SU-DHL-6 (cell line): ENCODE data around the gene SEC31A.

Experiments
- H2AFZ ChIP-seq: fragments of 200-600 bp; sonication (generic); 2 replicates; pipeline ENCODE4 v1.6.1; 2014; ENCODE audit warnings: low read depth, mild to moderate bottlenecking, moderate library complexity, mixed read lengths, antibody characterized with exemption, low read length; ENCODE audit not compliant: severe bottlenecking
- H3F3A ChIP-seq: fragments of 200-600 bp; shearing (Covaris generic); 2 replicates; pipeline ENCODE4 v1.6.0; 2016; ENCODE audit warnings: antibody characterized with exemption, mild to moderate bottlenecking; ENCODE audit not compliant: insufficient read depth
- H3K27ac ChIP-seq: fragments of 200-600 bp; sonication (generic); 2 replicates; pipeline ENCODE4 v1.5.1; 2016; ENCODE audit warnings: low read depth, mild to moderate bottlenecking, low read length, moderate library complexity, mixed read lengths
- H3K27me3 ChIP-seq: fragments of 200-600 bp; sonication (generic), shearing (Covaris generic); 2 replicates; pipeline ENCODE4 v1.6.0; 2014; ENCODE audit warnings: mild to moderate bottlenecking, low read length
- H3K36me3 ChIP-seq: fragments of 200-600 bp; sonication (generic); 2 replicates; pipeline ENCODE4 v1.6.1; 2014; ENCODE audit warnings: mild to moderate bottlenecking, low read length, mixed read lengths
- H3K4me2 ChIP-seq: fragments of 300-600, 200-600 bp; shearing (Covaris generic), sonication (generic); 2 replicates; pipeline ENCODE4 v1.6.0; 2014; ENCODE audit warnings: low read length, low read depth, mild to moderate bottlenecking; ENCODE audit not compliant: poor library complexity, severe bottlenecking
- H3K4me3 ChIP-seq: fragments of 200-600 bp; sonication (generic); 2 replicates; pipeline ENCODE4 v1.5.1; 2014; ENCODE audit warnings: antibody characterized with exemption, low read length, mild to moderate bottlenecking, mixed read lengths; ENCODE audit not compliant: insufficient read depth, poor library complexity, severe bottlenecking
- H3K79me2 ChIP-seq: fragments of 200-600 bp; sonication (generic); 2 replicates; pipeline ENCODE4 v1.6.1; 2014; ENCODE audit warnings: mild to moderate bottlenecking, low read length, moderate library complexity; ENCODE audit not compliant: insufficient read depth
- H3K9ac ChIP-seq: fragments of 200-600 bp; sonication (generic); 2 replicates; pipeline ENCODE4 v1.7.0; 2014; ENCODE audit warnings: mild to moderate bottlenecking, low read length
- H3K9me2 ChIP-seq: fragments of 200-600 bp; sonication (generic); replicated peaks from 2 replicates; pipeline ENCODE4 v1.6.1; 2014; ENCODE audit warnings: low read length; ENCODE audit not compliant: insufficient read depth
- H3K9me3 ChIP-seq: fragments of 200-600 bp; sonication (generic); 2 replicates; pipeline ENCODE4 v1.6.1; 2014; ENCODE audit warnings: low read length, mixed read lengths; ENCODE audit not compliant: insufficient read depth
- H4K20me1 ChIP-seq: fragments of 200-600 bp; sonication (generic); 2 replicates; pipeline ENCODE4 v1.6.1; 2014; ENCODE audit warnings: low read depth, mild to moderate bottlenecking, antibody characterized with exemption, low read length, moderate library complexity, mixed read lengths
- EZH2phosphoT487 ChIP-seq: fragments of 200-600 bp; sonication (generic), shearing (Covaris generic); conservative IDR thresholded peaks from 2 replicates; pipeline ENCODE4 v1.6.1; 2018; ENCODE audit warnings: mild to moderate bottlenecking, antibody characterized with exemption, low read length, moderate library complexity, mixed read lengths
- TF ChIP-seq, protein P1 (sequence below): fragments of 200-600 bp; sonication (generic); IDR thresholded peaks from one replicate; pipeline ENCODE4 v1.5.1; 2017; ENCODE audit warnings: antibody characterized with exemption, mild to moderate bottlenecking, low read length, moderate library complexity; ENCODE audit not compliant: insufficient read depth, poor library complexity, severe bottlenecking

The SEC31A gene

DNA sequence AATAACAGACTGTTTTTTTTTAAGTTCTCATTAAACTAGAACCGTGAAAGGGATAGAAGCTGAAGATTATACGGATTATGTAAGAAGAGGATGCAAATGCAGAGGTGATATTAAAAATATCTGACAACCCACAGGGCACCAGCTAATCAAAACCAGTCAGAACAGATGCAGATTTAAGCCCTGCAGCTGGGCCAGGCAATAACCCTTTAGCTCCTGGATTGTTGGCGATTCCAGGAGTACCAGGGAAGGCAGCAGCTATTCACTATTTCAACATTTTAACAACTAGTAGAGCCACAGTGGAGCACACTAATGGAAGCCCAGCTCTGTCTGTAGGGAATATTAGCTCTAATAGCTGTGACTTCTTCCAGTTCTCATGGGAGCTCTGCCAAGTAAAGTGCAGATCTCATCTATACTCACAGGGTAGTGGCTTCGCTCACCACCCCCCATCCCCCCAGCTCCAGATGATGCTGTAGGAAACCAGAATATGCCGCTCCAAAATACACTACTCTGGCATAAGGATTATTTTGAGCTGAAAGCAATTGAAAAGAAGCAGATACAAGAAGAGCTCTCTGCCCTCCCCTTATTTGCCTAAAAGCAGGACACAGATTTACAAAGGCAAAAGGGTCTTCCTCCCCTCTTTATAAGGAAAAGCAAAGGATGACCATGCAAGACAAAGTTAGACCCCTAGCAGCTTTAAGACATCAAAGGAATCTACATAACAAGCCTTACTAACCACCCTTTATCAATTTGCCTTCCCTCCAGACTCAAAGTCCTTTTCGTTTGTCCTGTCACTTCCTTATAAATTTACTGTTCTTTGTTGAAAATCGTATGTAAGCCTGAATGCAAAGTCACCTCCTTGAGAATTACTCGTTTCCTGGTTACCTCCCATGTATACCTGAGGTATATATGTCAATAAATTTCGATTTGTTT is 106.0 kb downstream of the SEC31A start:
- no peak overlapping the region for H2AFZ ChIP-seq
- no peaks in the 10 kb centered on the region for H3F3A ChIP-seq
- TF ChIP-seq, protein P1, sequence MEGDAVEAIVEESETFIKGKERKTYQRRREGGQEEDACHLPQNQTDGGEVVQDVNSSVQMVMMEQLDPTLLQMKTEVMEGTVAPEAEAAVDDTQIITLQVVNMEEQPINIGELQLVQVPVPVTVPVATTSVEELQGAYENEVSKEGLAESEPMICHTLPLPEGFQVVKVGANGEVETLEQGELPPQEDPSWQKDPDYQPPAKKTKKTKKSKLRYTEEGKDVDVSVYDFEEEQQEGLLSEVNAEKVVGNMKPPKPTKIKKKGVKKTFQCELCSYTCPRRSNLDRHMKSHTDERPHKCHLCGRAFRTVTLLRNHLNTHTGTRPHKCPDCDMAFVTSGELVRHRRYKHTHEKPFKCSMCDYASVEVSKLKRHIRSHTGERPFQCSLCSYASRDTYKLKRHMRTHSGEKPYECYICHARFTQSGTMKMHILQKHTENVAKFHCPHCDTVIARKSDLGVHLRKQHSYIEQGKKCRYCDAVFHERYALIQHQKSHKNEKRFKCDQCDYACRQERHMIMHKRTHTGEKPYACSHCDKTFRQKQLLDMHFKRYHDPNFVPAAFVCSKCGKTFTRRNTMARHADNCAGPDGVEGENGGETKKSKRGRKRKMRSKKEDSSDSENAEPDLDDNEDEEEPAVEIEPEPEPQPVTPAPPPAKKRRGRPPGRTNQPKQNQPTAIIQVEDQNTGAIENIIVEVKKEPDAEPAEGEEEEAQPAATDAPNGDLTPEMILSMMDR, result no peak
- TF ChIP-seq EZH2phosphoT487, result no peak
- H3K4me3 ChIP-seq, result no peak overlapping the region
- H3K27me3 ChIP-seq, result no peaks in the 10 kb centered on the region
- no peaks in the 10 kb centered on the region for H3K36me3 ChIP-seq
- no peaks in the 10 kb centered on the region for H4K20me1 ChIP-seq
- no peaks in the 10 kb centered on the region for H3K79me2 ChIP-seq
- no peak overlapping the region for H3K27ac ChIP-seq
- H3K4me2 ChIP-seq, result no peak overlapping the region
- no peaks in the 10 kb centered on the region for H3K9me3 ChIP-seq
- H3K9me2 ChIP-seq, result no peaks in the 10 kb centered on the region
- H3K9ac ChIP-seq, result no peak overlapping the region

DNA sequence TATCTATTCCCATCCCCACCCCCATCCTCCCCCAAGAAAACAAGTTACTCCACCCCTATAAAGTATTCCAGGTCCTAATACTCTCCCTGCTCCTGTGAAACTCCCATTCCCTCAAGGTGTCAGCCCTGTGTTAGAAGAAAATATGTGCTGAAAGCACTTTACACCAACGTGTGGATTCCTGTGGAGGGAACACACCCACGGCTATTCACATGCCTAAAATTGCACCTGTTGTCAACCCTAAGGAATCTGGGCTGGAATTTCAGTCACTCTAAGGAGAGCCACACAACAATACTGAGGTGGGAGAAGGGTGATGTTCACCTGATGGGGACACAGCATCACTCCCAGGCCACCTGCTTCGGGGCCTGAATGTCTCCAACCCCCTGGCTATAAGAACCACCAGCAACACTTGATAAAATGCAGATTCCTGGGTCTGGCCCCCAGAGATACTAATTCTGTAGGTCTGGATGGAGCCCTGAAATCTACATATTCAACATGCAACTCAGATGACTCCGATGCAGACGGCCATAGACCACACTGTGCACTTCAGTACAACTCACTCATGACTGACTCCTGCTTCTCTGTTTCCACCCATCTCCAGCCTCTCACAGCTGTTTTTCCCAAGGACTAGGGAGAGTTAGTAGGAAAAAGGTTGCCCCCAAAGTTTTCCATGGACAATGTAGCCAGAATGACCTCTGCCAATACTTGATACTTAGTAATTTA is 108.2 kb downstream of the SEC31A start:
- H3K4me3 ChIP-seq, result no peak overlapping the region
- TF ChIP-seq, protein P1, result no peak
- no peak for TF ChIP-seq EZH2phosphoT487
- no peaks in the 10 kb centered on the region for H3K9me2 ChIP-seq
- H2AFZ ChIP-seq, result no peak overlapping the region
- H3K9me3 ChIP-seq, result no peaks in the 10 kb centered on the region
- no peak overlapping the region for H3K27ac ChIP-seq
- H3K4me2 ChIP-seq, result no peak overlapping the region
- no peaks in the 10 kb centered on the region for H4K20me1 ChIP-seq
- H3K27me3 ChIP-seq, result no peaks in the 10 kb centered on the region
- no peaks in the 10 kb centered on the region for H3K79me2 ChIP-seq
- H3F3A ChIP-seq, result no peaks in the 10 kb centered on the region
- H3K36me3 ChIP-seq, result no peaks in the 10 kb centered on the region
- no peak overlapping the region for H3K9ac ChIP-seq

DNA sequence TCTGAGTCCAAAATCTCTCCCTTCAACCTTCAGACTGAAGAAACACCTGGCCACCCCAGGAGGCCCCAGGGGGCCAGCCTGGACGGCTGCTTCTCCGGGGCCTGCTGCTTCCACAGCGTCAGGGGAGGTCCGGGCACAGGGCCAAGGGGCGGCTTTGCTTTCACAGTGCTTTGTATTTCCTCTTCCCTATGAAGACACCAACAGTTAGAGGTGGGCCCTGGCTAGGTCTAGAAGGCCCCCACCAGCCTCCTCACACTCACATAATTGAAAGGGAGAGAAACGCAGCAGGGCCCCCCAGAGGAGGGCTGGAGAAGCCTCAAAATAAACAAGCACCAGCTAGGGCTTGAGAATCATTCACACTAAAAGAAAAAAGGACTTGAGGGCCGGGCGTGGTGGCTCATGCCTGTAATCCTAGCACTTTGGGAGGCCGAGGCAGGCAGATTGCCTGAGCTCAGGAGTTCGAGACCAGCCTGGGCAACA is 110.2 kb downstream of the SEC31A start:
- Histone ChIP-seq H2AFZ (no peak overlapping the region), H3K27ac (no peak overlapping the region), H4K20me1 (no peaks in the 10 kb centered on the region), H3K4me2 (no peak overlapping the region), H3K36me3 (no peaks in the 10 kb centered on the region), H3K9me2 (no peaks in the 10 kb centered on the region), H3K9me3 (no peaks in the 10 kb centered on the region), H3K9ac (no peak overlapping the region), H3F3A (no peaks in the 10 kb centered on the region), H3K4me3 (no peak overlapping the region), H3K79me2 (no peaks in the 10 kb centered on the region), H3K27me3 (no peaks in the 10 kb centered on the region)
- TF ChIP-seq, protein P1, result no peak
- TF ChIP-seq EZH2phosphoT487, result no peak
